Nephron progenitor cell (in vitro differentiated cells): ENCODE results near the gene HIRA.

ENCODE experiments used
- DNase-seq: peaks from one replicate; pipeline ENCODE4 v3.0.0; 2021
- H3K27ac Mint-ChIP-seq: 2 replicates; pipeline ENCODE4 v1.8.0; 2021; ENCODE audit warnings: mild to moderate bottlenecking, moderate library complexity, mixed read lengths
- H3K27me3 Mint-ChIP-seq: 2 replicates; pipeline ENCODE4 v1.8.0; 2021; ENCODE audit warnings: mild to moderate bottlenecking, low read depth, mixed read lengths; ENCODE audit not compliant: poor library complexity
- H3K36me3 Mint-ChIP-seq: 2 replicates; pipeline ENCODE4 v1.8.0; 2021; ENCODE audit warnings: low read depth, mixed read lengths
- H3K4me1 Mint-ChIP-seq: 2 replicates; pipeline ENCODE4 v1.8.0; 2021; ENCODE audit warnings: mixed read lengths
- H3K4me3 Mint-ChIP-seq: 2 replicates; pipeline ENCODE4 v1.8.0; 2021; ENCODE audit warnings: mild to moderate bottlenecking, moderate library complexity, mixed read lengths
- H3K9me3 Mint-ChIP-seq: 2 replicates; pipeline ENCODE4 v1.8.0; 2021; ENCODE audit warnings: mild to moderate bottlenecking, moderate library complexity, mixed read lengths
- TF ChIP-seq, protein P1 (sequence below): fragments of 200-600 bp; sonication (generic); IDR thresholded peaks from 2 replicates; pipeline ENCODE4 v1.5.0; 2021; ENCODE audit warnings: antibody characterized with exemption

HIRA gene

DNA sequence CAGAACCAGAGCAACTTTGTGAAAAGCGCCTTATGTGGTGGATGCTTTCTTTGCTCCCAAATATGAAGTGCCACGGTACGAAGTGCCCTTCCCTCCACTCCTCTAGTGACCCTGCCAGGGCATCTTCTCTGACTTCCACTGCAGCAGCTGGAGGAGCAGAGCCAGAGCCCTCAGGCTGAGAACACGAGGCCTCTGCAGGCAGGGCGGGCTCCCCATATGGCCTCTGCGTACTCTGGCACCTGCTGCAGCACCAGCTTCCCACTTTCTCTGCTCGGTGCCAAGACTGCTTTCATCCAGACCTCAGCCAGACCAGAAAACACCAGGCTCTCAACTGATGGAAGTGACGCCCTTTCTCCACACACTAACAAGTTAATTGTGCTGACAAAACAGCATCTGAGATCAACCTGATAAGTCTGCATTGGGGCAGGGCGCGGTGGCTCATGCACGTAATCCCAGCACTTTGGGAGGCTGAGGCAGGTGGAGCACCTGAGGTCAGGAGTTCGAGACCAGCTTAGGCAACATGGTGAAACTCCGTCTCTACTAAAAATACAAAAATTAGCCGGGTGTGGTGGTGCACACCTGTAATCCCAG, 34.7 kb upstream of the HIRA start:
- no peak for DNase-seq
- no peak overlapping the region for H3K4me3 Mint-ChIP-seq
- no peaks in the 10 kb centered on the region for H3K9me3 Mint-ChIP-seq
- TF ChIP-seq, protein P1, sequence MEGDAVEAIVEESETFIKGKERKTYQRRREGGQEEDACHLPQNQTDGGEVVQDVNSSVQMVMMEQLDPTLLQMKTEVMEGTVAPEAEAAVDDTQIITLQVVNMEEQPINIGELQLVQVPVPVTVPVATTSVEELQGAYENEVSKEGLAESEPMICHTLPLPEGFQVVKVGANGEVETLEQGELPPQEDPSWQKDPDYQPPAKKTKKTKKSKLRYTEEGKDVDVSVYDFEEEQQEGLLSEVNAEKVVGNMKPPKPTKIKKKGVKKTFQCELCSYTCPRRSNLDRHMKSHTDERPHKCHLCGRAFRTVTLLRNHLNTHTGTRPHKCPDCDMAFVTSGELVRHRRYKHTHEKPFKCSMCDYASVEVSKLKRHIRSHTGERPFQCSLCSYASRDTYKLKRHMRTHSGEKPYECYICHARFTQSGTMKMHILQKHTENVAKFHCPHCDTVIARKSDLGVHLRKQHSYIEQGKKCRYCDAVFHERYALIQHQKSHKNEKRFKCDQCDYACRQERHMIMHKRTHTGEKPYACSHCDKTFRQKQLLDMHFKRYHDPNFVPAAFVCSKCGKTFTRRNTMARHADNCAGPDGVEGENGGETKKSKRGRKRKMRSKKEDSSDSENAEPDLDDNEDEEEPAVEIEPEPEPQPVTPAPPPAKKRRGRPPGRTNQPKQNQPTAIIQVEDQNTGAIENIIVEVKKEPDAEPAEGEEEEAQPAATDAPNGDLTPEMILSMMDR, result no peak
- no peaks in the 10 kb centered on the region for H3K27me3 Mint-ChIP-seq
- H3K36me3 Mint-ChIP-seq, result peaks cover 41% of the 10 kb centered on the region
- no peak overlapping the region for H3K27ac Mint-ChIP-seq
- H3K4me1 Mint-ChIP-seq, result no peaks in the 10 kb centered on the region

DNA sequence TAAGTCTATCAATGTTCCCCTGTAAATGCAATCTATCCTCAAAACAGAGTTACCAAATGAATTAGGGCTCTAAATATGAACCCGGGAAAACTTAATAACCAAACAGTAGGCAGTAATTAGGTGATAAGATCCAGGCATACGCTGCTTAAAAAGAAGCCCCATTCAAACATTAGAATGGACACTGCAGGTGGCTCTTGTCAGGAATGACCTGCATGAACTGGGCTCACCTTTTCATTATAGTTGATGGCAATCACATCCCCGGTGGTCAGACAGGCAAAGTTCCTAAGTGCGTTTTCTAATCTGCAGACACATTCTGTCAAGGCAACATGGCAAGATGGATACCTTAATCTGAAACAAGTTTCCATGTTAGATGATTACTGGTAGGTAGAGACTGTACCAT, 33.4 kb upstream of the HIRA start:
- Mint-ChIP-seq H3K27ac (no peak overlapping the region), H3K4me1 (no peaks in the 10 kb centered on the region), H3K9me3 (no peaks in the 10 kb centered on the region), H3K4me3 (no peak overlapping the region), H3K36me3 (peaks cover 44% of the 10 kb centered on the region), H3K27me3 (no peaks in the 10 kb centered on the region)
- DNase-seq, result no peak
- TF ChIP-seq, protein P1, result no peak

DNA sequence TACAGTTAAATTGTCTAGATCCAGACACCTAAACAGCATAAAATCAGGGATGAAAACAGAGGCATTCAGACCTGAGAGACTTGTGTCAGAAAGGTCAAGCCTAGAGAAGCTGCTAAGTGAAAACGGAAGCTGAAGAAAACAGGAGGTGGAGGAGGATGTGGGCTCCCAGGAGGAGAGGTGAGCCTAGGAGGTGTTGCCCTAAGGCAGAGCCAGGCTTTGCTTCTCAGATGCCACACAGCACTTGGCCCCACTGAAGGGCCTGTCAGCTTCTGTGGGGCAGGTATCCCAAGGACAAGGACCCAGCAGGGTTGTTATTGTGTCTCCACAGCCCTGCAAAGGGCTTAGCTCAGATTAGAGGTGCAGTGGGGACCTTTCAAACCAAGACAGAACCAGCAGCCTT, 33.0 kb upstream of the HIRA start:
- no peaks in the 10 kb centered on the region for H3K4me1 Mint-ChIP-seq
- H3K4me3 Mint-ChIP-seq, result no peak overlapping the region
- no peak overlapping the region for H3K27ac Mint-ChIP-seq
- TF ChIP-seq, protein P1, result no peak
- peaks cover 42% of the 10 kb centered on the region for H3K36me3 Mint-ChIP-seq
- DNase-seq, result no peak
- no peaks in the 10 kb centered on the region for H3K9me3 Mint-ChIP-seq
- H3K27me3 Mint-ChIP-seq, result no peaks in the 10 kb centered on the region

DNA sequence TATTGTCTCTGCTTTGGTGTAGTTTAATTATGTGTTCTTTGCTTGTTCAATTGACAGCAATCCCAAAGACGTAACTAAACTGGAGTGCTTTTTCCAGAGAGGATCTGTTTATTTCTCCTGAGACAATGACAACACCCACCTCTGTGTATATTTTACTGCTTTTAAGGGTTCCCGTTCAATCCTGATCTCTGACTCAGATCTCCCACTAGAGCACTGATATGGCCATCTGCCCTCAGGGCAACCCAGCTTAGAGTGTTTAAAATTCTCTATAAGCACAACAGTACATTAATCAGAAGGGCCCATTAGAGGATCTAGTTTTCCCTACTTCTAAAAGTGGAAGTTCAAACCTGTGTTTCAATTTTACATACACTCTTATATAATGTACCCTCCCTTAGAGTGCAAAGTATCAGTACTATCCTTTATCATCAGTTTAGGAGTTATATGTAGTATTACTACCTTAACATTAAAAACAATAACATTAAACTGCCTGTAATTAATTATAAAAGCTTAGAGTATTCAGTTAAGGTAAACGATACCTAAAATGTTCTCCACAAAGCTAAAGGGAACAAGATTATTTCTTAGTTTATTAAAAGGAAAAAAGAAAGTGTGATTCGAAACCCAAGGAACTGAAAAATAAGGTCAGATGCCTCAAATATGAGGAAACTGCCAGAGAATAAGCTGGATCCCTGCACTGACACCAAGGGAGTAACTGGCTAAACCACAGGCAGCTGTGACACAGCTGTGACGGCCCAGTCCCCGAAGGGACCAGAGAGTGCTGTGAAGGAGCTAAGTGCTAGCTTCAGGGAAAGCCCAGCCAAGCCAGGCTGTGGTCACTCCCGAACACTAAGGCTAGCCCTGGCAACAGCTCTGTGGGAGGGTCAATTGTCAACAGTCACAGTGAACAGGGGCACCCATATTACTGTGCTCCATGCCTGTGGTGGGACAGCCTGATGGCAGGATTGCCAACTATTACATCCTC, 32.2 kb upstream of the HIRA start:
- H3K4me3 Mint-ChIP-seq, result no peak overlapping the region
- no peaks in the 10 kb centered on the region for H3K9me3 Mint-ChIP-seq
- TF ChIP-seq, protein P1, result no peak
- no peaks in the 10 kb centered on the region for H3K4me1 Mint-ChIP-seq
- no peaks in the 10 kb centered on the region for H3K27me3 Mint-ChIP-seq
- H3K36me3 Mint-ChIP-seq, result peaks cover 38% of the 10 kb centered on the region
- no peak for DNase-seq
- peak overlapping the region; percentile 12 for H3K27ac Mint-ChIP-seq

DNA sequence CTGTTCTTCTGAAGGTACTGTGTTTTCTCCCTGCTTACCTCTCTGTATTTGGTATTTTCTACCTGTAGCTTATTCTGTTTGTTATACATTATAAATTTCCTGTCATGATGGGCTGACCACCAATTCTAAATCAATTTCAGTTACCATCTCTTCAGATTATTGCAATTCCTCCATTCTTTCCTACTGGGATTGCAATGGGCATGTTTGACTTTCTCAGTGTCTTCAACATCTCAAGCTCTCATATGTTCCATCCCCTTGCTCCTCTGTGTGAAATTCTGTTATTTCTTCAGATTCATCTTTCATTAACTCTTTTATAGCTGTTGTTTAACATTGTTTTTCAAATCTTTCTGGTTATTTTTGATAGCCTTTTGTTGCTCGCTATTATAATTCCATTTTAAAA, 31.5 kb upstream of the HIRA start:
- Mint-ChIP-seq H3K4me3 (no peak overlapping the region), H3K27me3 (no peaks in the 10 kb centered on the region), H3K36me3 (peaks cover 38% of the 10 kb centered on the region), H3K4me1 (no peaks in the 10 kb centered on the region), H3K27ac (no peak overlapping the region), H3K9me3 (no peaks in the 10 kb centered on the region)
- TF ChIP-seq, protein P1, result no peak
- DNase-seq, result no peak
